Activated CD4-positive, alpha-beta T cell treated with anti-CD3 and anti-CD28 coated beads for 36 hours (primary cell): ENCODE results near the gene KLHL35. TPM values are rescaled to one million over a fixed set of nuclear protein-coding genes. Genes with fewer than 3 reads are reported as not detected.

Experiments used
- ATAC-seq: fragments of 200-7000 bp; cut with Tn5 transposase; one replicate; pipeline ENCODE4 v1.10.0; 2021; ENCODE audit warnings: mild to moderate bottlenecking, moderate library complexity
- CTCF ChIA-PET: fragments of 350-600 bp; sonication (Branson Sonifier 250); formaldehyde crosslinking; loops from one replicate; lab custom pipeline; 2021; ENCODE audit warnings: antibody characterized with exemption; lab: Charles Lee
- POLR2A ChIA-PET: fragments of 350-600 bp; sonication (Branson Sonifier 250); formaldehyde crosslinking; loops from one replicate; lab custom pipeline; 2021; ENCODE audit warnings: antibody characterized with exemption, inconsistent platforms; lab: Charles Lee
- DNase-seq: peaks from one replicate; pipeline ENCODE4 v3.0.0-alpha.2; 2020
- H3K27ac Mint-ChIP-seq: one replicate; pipeline ENCODE4 v1.8.0; 2021; ENCODE audit warnings: mixed read lengths
- H3K27me3 Mint-ChIP-seq: one replicate; pipeline ENCODE4 v1.8.0; 2021; ENCODE audit warnings: mixed read lengths
- H3K36me3 Mint-ChIP-seq: one replicate; pipeline ENCODE4 v1.8.0; 2021; ENCODE audit warnings: low read depth, mixed read lengths
- H3K4me1 Mint-ChIP-seq: one replicate; pipeline ENCODE4 v1.8.0; 2021; ENCODE audit warnings: mixed read lengths
- H3K4me3 Mint-ChIP-seq: one replicate; pipeline ENCODE4 v1.8.0; 2021; ENCODE audit warnings: mild to moderate bottlenecking, moderate library complexity, mixed read lengths
- H3K9me3 Mint-ChIP-seq: one replicate; pipeline ENCODE4 v1.8.0; 2021; ENCODE audit warnings: low read depth, mixed read lengths
- intact Hi-C, 2 experiments: fragments of 100-400 bp; cut with DNase I in 1 of 2; cut with micrococcal nuclease in 1 of 2; formaldehyde crosslinking; loops; one replicate each; pipeline versions ENCODE4 v1.14.2 to v1.15.1; 2022 to 2024; cut with DNase I, micrococcal nuclease
- total RNA-seq, 2 experiments: library from RNA; stranded (reverse); gene quantifications; one replicate each; pipeline ENCODE4 v1.2.3, GENCODE V29; 2021

The KLHL35 gene
- total RNA-seq, 2 experiments from 2014 or later, result 0.62 to 0.65 TPM

DNA sequence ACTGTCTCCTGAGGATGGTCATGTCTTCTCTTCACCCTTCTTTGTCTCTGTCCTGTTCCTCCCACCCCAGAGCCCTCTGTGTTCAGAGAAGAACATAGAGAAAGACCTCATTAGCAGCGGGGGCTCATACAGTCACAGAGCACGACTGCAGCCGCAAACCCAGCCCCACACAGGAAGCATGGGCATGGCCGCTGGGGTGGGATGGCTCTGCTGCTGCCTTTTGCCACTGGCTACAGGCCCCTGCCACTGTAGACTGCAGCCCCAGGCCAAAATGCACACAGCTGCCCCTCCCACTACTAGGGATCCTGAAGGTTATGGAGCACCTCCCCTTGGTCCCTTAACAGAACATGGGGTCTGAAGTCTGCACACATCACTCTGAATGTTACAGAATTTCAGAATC, 34.9 kb upstream of the KLHL35 start:
- intact Hi-C loops, result no loop called here
- DNase-seq, result no peak
- CTCF ChIA-PET, result interaction anchor here (1.0 to 1.2 kb wide), 2 partner anchors 9 to 64 kb away, joined by 3 read pairs; no protein-coding TSS in a partner anchor
- Mint-ChIP-seq H3K27ac (no peak overlapping the region), H3K9me3 (no peaks in the 10 kb centered on the region), H3K4me3 (no peak overlapping the region), H3K36me3 (peaks cover 2% of the 10 kb centered on the region), H3K4me1 (no peaks in the 10 kb centered on the region), H3K27me3 (no peaks in the 10 kb centered on the region)
- no peak for ATAC-seq
- POLR2A ChIA-PET, result no interaction called here

DNA sequence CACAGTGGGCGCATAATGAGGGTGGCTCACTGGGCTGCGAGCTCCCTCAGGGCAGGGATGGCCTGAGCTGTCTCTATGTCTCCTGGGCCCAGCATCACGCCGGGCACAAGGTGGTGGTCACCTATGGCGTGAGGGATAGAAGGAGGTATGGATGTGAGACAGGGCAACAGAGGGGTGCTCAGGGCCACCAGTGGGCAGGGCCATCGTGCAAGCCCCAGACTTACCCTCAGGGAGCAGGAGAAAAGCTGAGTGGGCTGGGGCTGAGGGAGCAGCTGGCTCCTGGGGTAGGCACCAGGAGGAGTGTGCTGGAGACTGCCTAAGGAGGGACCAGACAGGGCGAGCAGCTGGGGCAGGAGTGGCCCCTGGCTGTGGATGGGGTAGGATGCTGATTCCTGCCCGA, 34.3 kb upstream of the KLHL35 start:
- DNase-seq, result no peak
- CTCF ChIA-PET, result interaction anchor here (1.2 kb wide), 1 partner anchor 64 kb away, joined by 3 read pairs; no protein-coding TSS in a partner anchor
- Mint-ChIP-seq H3K4me3 (no peak overlapping the region), H3K27ac (no peak overlapping the region), H3K4me1 (no peaks in the 10 kb centered on the region), H3K27me3 (no peaks in the 10 kb centered on the region), H3K9me3 (no peaks in the 10 kb centered on the region), H3K36me3 (no peaks in the 10 kb centered on the region)
- ATAC-seq, result no peak
- POLR2A ChIA-PET, result interaction anchor here (0.6 kb wide), 1 partner anchor 188 kb away, joined by 3 read pairs; no protein-coding TSS in a partner anchor
- intact Hi-C loops, result no loop called here

DNA sequence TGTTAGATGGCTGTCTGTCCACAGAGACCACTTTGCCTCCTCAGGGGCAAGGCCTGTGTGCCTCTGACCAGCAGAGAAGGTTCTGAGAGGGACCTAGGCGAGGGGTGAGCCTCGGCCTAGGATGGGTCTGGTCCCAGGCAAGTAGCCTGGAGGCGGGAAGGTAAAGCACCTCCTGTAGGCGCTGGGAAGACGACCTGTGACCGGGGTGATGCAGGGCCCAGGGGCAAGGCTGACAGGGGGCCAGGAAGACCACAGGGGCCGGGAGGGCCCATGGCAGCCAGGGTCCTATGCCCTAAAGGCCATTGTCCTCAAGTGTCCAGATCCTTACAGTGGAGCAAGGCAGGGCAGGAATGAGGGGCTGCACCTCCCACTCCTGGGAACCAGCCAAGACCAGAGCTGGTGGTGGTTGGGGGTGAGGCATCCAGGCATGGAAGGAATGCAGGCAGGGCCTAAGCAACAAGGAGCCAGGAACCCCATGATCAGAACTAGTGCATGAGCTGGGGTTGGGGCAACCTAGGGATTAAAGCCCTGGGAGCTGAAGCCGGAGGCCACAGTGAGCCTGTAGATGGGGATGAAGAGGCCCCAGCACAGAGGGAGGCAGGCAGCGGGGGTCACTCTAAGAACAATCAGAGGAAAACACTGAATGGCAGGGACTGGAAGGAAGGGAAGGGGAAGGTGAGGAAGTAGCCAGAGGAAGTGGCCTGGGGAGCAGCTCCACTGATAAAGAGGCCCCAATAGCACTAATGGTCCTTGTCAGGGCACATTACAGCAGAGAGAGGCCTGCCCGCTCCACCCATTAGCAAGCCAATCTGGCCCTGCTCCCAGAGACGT, 32.9 kb upstream of the KLHL35 start:
- H3K27me3 Mint-ChIP-seq, result no peaks in the 10 kb centered on the region
- no peaks in the 10 kb centered on the region for H3K9me3 Mint-ChIP-seq
- no peak overlapping the region for H3K4me3 Mint-ChIP-seq
- intact Hi-C loops, result no loop called here
- H3K27ac Mint-ChIP-seq, result no peak overlapping the region
- ChIA-PET CTCF (interaction anchor here (0.8 kb wide), 1 partner anchor 21 kb away, joined by 3 read pairs; no protein-coding TSS in a partner anchor), POLR2A (no interaction called here)
- H3K4me1 Mint-ChIP-seq, result no peaks in the 10 kb centered on the region
- H3K36me3 Mint-ChIP-seq, result no peaks in the 10 kb centered on the region
- no peak for ATAC-seq
- DNase-seq, result no peak

GRCh38 chr11:75463106-75463774, 30.2 kb upstream of the KLHL35 start:
- CTCF ChIA-PET, result interaction anchor here (0.6 to 0.7 kb wide), 2 partner anchors 56 to 62 kb away, joined by 3 to 4 read pairs; no protein-coding TSS in a partner anchor
- Mint-ChIP-seq H3K9me3 (no peaks in the 10 kb centered on the region), H3K27ac (no peak overlapping the region), H3K36me3 (no peaks in the 10 kb centered on the region), H3K4me3 (no peak overlapping the region), H3K4me1 (no peaks in the 10 kb centered on the region), H3K27me3 (no peaks in the 10 kb centered on the region)
- DNase-seq (no peak), ATAC-seq (no peak)
- intact Hi-C loops, result no loop called here
- POLR2A ChIA-PET, result interaction anchor here (0.7 kb wide), 1 partner anchor 31 kb away, joined by 3 read pairs; no protein-coding TSS in a partner anchor

DNA sequence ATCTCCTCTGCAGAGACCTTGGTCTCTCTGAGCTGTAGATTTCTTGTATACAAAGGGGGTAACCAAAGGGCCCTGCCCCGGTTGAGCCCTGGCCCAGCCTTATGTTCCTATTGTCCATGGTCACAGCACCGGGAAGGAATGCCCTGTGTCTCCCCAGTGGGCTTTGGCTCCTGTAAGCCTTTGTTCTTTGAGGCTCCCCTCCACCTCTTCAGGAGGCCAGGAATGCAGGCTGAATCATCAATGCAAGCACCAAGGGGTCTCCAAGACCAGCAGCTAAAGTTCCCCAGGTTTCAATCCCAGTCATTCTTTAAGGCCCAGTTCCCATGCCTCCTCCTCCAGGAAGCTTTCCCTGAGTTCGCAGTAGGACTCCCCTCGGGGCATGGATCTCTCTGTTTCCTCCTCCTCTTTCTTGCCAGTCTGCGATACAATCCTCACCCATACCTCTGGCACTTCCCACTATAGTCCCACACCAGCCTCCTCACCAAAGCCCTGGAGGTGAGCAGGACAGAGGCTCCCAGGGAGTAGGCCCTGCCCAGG, 29.2 kb upstream of the KLHL35 start:
- H3K36me3 Mint-ChIP-seq, result no peaks in the 10 kb centered on the region
- H3K9me3 Mint-ChIP-seq, result no peaks in the 10 kb centered on the region
- no peaks in the 10 kb centered on the region for H3K27me3 Mint-ChIP-seq
- DNase-seq, result no peak
- ChIA-PET POLR2A (no interaction called here), CTCF (interaction anchor here (0.9 kb wide), 1 partner anchor 78 kb away, joined by 4 read pairs; no protein-coding TSS in a partner anchor)
- no peak overlapping the region for H3K27ac Mint-ChIP-seq
- H3K4me3 Mint-ChIP-seq, result no peak overlapping the region
- no peak for ATAC-seq
- H3K4me1 Mint-ChIP-seq, result no peaks in the 10 kb centered on the region
- intact Hi-C loops, result no loop called here

GRCh38 chr11:75461151-75461550, 28.1 kb upstream of the KLHL35 start:
- ChIA-PET POLR2A (no interaction called here), CTCF (interaction anchor here (1.7 kb wide), 1 partner anchor 10 kb away, joined by 7 read pairs; no protein-coding TSS in a partner anchor)
- intact Hi-C loops, result no loop called here
- Mint-ChIP-seq H3K4me1 (no peaks in the 10 kb centered on the region), H3K36me3 (no peaks in the 10 kb centered on the region), H3K27ac (no peak overlapping the region), H3K4me3 (no peak overlapping the region), H3K9me3 (no peaks in the 10 kb centered on the region), H3K27me3 (no peaks in the 10 kb centered on the region)
- ATAC-seq (no peak), DNase-seq (no peak)

GRCh38 chr11:75456596-75457183, 23.7 kb upstream of the KLHL35 start:
- DNase-seq (no peak), ATAC-seq (no peak)
- Mint-ChIP-seq H3K4me3 (no peak overlapping the region), H3K27me3 (no peaks in the 10 kb centered on the region), H3K9me3 (no peaks in the 10 kb centered on the region), H3K36me3 (no peaks in the 10 kb centered on the region), H3K4me1 (no peaks in the 10 kb centered on the region), H3K27ac (no peak overlapping the region)
- CTCF ChIA-PET, result interaction anchor here (0.6 to 0.7 kb wide), 3 partner anchors 40 to 139 kb away, joined by 3 read pairs; no protein-coding TSS in a partner anchor
- POLR2A ChIA-PET, result no interaction called here
- intact Hi-C loops, result no loop called here

GRCh38 chr11:75454987-75455386, 22.0 kb upstream of the KLHL35 start:
- H3K4me3 Mint-ChIP-seq, result no peak overlapping the region
- H3K4me1 Mint-ChIP-seq, result no peaks in the 10 kb centered on the region
- no peak overlapping the region for H3K27ac Mint-ChIP-seq
- intact Hi-C loops, result no loop called here
- ATAC-seq (no peak), DNase-seq (no peak)
- no peaks in the 10 kb centered on the region for H3K9me3 Mint-ChIP-seq
- H3K36me3 Mint-ChIP-seq, result no peaks in the 10 kb centered on the region
- ChIA-PET CTCF (interaction anchor here (1.3 kb wide), 1 partner anchor 175 kb away, joined by 4 read pairs; no protein-coding TSS in a partner anchor), POLR2A (no interaction called here)
- no peaks in the 10 kb centered on the region for H3K27me3 Mint-ChIP-seq

DNA sequence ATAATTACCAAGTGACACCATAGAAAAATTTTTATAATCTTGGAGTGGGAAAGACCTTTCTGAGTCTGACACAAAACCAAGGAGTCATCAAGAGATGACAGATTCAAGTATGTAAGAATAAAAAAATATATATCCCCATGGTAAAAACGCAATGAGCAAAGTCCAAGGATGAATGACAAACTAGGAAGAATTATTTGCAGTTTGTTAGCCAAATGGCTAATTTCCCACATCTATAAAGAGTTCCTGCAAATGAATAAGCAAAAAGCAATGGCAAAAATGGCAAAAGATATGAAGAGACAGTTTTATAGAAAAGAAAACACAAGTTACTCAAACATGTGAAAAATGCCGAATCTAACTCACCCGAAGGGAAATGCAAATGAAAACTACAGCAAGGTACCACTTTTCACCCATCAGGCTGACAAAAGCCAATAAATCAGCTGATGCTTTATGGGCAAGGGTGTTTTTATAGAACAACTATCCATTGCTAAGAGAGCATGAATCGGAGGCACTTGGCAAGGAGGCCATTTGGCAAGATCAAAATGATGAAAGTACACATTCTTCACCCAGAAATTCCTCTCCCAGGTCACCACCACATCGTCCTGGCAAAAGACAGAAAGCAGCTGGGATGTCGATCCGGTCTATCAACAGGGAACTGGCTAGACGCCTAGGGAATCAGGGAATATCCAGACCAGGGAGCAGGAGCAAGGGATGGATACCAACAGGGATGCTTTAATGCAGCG, 21.1 kb upstream of the KLHL35 start:
- POLR2A ChIA-PET, result no interaction called here
- no peak for ATAC-seq
- no peaks in the 10 kb centered on the region for H3K36me3 Mint-ChIP-seq

More for the DNA sequence above, 21.1 kb upstream of the KLHL35 start:
- Mint-ChIP-seq H3K9me3 (no peaks in the 10 kb centered on the region), H3K4me1 (no peaks in the 10 kb centered on the region), H3K27me3 (no peaks in the 10 kb centered on the region), H3K4me3 (no peak overlapping the region), H3K27ac (no peak overlapping the region)
- CTCF ChIA-PET, result interaction anchor here (0.7 to 2.5 kb wide), 5 partner anchors 9 to 174 kb away, joined by 3 to 5 read pairs (median 4); partner anchors contain the start of gene KLHL35
- intact Hi-C loops, result no loop called here
- no peak for DNase-seq
